ENCODE results near the gene AMOTL2.

Gene AMOTL2

DNA sequence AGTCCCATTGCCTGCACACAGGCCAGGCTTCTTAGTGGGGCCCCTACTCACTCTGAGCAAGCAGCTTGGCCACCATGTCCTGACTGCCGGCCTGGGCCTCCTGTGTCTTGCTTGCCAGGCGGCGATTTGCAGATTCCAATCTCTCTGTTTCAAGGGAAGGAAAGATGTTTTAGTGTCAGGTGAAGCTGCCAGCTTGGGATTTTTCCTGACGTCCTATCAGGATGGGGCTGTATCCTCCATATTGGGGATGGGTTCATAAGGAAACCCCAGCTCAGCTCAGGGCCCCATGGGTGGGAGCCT lies 8.5 kb downstream of the AMOTL2 start:
- TF ChIP-seq, protein P1, sequence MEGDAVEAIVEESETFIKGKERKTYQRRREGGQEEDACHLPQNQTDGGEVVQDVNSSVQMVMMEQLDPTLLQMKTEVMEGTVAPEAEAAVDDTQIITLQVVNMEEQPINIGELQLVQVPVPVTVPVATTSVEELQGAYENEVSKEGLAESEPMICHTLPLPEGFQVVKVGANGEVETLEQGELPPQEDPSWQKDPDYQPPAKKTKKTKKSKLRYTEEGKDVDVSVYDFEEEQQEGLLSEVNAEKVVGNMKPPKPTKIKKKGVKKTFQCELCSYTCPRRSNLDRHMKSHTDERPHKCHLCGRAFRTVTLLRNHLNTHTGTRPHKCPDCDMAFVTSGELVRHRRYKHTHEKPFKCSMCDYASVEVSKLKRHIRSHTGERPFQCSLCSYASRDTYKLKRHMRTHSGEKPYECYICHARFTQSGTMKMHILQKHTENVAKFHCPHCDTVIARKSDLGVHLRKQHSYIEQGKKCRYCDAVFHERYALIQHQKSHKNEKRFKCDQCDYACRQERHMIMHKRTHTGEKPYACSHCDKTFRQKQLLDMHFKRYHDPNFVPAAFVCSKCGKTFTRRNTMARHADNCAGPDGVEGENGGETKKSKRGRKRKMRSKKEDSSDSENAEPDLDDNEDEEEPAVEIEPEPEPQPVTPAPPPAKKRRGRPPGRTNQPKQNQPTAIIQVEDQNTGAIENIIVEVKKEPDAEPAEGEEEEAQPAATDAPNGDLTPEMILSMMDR (IDR thresholded peaks at IDR 0.05; ENCODE audit: low read depth, low read length), result no peak
- no peak for DNase-seq (ENCODE audit: extremely low read depth, low read depth)

DNA sequence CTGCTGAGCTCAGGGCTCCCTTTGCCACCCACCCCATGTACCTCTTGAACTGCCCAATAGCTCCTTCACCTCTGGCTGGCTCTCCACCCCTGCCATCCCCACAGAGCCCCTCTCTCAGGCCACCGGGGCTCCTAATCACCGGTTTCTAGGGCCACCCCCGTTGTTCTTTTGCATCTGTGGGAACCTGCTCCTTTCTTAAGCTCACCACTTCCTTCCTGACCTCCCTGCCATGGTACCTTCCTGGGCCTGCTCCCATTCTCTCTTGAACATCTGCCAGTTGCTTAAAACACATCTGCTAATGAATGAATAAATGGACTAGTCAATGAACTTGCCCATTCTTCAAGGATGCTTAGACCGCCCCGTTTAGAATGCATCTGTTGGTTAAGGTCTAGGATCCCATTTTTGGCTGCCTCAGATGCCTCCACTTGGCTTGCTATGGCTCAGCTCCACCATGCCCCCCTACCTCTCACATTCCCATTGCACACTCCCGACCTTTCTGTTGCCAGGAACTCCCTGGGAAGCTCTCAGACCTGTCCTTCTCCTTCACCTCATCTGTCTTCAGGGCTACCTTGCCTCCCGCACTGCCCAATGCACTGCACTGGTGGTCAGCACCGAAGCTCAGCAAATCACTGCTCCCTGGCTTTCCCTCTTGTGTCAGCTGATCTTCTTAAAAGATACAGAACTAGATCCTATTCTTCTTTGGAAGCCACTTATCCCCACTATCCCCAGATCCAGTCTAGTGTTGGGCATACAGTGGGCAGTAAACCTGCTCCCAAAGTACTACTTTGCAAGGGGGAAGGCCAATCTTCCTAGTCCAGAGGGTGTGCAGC lies 9.1 kb downstream of the AMOTL2 start:
- TF ChIP-seq, protein P1 (IDR thresholded peaks at IDR 0.05; ENCODE audit: low read depth, low read length), result no peak
- DNase-seq (ENCODE audit: extremely low read depth, low read depth), result no peak

DNA sequence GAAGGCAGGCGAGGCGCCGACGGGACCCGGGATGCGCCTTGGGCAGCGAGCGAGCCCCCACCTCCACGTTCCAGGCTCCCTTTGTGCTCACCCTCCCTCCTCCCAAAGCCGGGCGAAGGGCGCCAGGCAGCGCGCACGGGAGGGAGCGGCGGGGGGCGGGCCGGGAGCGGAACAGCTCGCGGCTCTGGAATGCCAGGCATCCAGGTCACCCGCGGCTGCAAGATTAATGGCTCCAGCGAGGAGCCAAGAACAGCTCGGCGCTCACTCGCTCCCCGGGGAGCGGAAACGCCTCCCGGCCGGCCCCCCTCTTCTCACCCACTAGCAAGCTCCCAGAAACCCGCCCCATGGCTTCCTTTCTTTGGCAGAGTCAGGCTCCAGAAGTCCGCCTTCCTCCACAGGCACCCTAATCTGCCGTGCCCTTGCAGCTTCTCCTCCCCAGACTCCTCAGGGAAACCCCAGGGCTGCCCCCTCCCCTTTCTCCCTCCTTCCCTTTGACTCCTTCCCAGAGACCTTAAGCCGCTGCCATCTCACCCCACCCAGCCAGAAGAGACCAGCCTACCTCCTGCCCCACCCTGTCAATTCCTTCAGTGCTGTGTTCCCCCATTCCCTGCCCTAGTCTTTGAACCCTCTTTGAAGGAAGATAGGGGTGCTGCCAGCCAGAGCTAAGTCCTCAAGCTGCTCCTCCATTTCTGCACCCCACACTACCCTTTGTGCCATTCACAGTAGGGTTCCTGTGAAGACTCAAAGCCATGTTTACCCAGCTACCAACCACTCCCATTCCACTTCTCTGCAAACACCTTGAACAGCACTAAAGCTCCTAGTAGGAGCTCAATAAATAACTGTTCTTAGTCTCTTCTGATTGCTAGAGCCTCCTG lies 9.9 kb downstream of the AMOTL2 start:
- DNase-seq (ENCODE audit: extremely low read depth, low read depth), result peak; percentile 93
- TF ChIP-seq, protein P1 (IDR thresholded peaks at IDR 0.05; ENCODE audit: low read depth, low read length), result no peak

DNA sequence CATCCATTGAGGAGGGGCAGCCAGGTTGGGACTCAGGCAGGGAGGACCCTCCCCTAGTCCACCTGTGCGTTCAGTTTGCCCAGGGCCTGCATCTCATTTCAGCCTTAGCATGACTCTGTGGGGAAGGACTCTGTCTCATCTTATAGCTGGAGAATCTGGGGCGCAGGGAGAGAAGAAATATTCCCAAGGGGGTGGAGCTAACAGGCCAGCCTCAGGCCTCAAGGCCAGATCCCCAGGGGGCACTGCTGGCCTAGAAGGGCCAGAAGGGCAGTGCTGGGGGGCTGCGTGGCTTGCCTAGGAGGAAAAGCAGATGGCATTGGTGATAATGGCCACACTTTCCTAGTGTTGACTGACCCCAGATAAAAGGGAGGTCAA lies 10.9 kb downstream of the AMOTL2 start:
- no peak for DNase-seq (ENCODE audit: extremely low read depth, low read depth)
- TF ChIP-seq, protein P1 (IDR thresholded peaks at IDR 0.05; ENCODE audit: low read depth, low read length), result no peak

DNA sequence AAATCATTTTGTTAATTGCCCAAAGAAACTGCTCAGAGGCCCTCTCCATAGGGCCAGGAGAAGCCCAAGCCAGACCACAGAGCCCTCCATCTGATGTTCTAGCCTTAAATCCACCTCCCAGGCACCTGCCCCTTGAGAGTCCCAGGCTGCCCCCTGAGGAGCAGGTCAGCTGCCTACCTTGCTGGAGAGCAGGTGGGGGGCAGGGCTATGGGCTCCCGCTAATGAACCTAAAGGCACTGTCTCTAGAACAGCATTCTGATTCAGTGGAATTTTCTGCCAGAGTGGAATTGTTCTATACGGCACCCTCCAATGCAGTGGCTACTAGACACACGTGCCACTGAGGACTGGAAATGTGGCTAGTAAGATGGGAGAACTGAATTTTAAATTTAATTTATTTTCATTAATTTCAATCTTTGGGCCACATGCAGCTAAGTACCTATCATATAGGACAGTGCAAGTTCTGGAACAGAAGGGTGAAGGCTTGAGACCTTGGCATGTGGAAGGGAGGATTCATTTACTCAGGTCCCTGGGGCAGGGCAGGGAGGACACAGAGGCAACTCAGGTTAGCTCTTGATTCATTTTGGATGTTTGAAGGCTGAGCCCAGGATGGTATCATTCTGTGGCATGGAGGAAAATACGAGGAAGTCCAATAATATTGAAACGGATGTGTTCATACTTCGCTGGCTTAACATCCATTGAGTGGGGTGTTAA lies 11.4 kb downstream of the AMOTL2 start:
- TF ChIP-seq, protein P1 (IDR thresholded peaks at IDR 0.05; ENCODE audit: low read depth, low read length), result no peak

DNA sequence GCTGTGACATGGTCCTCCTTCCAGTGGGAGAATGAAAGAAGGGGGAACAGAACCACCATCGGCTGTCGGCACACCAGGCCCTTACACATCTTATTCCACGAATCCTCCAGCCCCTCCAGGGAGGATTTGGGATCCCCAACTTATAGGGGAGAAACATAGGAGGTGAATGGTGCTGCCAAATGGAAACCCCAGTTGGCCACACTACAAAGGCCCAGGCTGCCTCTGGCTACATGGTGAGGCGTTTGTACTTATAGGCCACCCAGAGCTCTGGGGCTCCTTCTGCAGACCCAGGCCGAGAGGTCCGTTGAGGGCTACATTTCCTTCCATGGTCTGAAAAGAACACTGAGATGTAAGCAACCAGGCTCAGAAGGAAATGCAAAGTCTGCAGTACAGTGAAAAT lies 12.0 kb downstream of the AMOTL2 start:
- no peak for DNase-seq (ENCODE audit: extremely low read depth, low read depth)

More for the DNA sequence above, 11.4 kb downstream of the AMOTL2 start:
- no peak for DNase-seq (ENCODE audit: extremely low read depth, low read depth)

More for the DNA sequence above, 12.0 kb downstream of the AMOTL2 start:
- TF ChIP-seq, protein P1 (IDR thresholded peaks at IDR 0.05; ENCODE audit: low read depth, low read length), result no peak
